GM18858 (cell line): Measurements from ENCODE around the gene INPP4B.
"Not testable (repeated sequence)": the region's sequence is repeated elsewhere in the genome, so short reads cannot be mapped to it uniquely, and the experiment has no call there.

Experiments
- ATAC-seq: cut with Tn5 transposase; IDR thresholded peaks from one replicate; pipeline ENCODE4 v1.9.1; 2021; ENCODE audit not compliant: unreplicated experiment

INPP4B gene

DNA sequence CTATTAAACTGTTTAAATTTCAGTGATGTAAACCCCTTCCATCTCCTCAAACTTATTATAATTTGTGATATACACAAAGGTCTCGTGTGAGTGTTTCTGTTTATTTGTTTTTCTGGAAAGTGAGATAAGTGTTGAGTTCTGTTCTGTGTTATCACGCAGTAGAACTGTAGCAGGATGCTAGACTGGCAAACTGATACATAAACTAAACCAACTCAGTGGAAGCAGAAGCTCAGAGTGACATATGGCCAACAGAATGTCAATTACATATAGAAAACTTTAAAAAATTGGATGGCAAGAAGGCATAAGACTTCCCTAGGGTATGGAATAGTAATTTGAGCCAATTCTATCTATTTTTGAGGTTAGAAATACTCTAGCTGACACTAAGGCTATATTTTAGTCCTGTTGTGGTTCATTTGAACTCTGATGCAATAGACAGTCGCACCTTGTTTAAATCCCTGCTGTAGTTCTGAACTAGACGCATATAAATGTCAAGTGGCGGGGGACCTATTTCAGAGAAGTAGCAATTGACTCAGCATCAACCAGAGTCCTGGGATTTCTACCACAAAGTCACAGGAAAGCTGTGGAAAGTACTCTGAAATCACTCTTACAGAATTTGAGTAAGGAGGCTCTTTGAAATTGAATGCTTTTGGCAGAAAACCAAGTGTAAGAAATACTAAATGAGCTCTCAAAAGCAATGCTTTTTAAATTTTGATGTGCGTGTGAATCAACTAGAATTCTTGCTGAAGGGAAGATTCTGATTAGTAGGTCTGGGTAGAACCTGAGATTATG, 294.4 kb downstream of the INPP4B start:
- no peak for ATAC-seq

DNA sequence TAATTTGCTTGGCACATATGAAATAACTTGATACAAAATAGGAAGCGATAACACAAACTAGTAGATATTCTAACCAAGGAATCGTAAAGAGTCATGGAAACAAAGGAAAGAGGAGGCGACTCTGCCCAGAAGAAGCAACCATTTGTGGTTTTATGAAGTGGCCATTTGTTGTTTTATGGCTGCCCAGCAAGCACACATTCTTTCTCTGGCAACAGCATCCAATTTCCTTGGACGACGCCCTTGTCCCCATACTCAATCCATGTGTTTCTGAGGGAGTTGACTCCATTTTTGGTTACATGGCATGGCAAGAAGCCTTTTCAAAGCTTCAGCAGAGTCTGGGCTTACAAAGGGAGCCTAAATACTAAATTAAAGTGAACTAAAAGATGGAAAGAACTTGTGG, 295.1 kb downstream of the INPP4B start:
- ATAC-seq: no peak

DNA sequence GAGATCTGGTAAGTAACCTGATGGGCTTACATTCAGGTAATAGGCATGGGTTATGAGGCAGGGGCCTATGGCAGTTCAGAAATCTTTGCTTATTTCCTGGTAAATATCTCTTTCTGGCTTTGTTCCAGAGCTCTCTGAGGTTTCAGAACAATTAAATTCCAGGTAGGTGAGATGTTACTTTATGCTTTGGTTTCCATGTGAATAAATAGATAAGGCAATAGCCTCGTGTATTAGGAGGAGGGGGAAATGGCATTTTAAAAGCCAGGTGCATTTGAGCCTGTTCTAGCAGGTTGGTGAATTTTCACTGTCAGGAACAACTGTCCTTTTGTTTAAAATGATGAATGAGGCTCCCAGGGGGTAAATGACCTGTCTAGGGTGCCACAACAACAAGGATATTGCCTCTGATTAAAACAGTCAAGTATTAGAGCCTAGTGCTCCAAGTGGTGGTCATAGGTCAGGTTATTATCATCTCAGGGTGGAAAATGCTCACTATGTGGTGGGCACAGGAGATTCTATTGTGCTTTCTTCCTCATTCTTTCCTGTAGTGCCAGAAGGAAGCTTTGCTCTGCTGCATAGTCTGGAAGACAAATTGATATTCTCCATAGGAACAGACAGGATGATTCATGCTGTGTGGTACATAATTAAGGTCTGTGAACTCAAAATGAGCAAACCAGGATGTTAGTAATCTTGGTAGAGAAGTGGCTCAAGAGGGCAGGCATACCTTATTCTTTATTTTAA, 296.2 kb downstream of the INPP4B start:
- no peak for ATAC-seq

DNA sequence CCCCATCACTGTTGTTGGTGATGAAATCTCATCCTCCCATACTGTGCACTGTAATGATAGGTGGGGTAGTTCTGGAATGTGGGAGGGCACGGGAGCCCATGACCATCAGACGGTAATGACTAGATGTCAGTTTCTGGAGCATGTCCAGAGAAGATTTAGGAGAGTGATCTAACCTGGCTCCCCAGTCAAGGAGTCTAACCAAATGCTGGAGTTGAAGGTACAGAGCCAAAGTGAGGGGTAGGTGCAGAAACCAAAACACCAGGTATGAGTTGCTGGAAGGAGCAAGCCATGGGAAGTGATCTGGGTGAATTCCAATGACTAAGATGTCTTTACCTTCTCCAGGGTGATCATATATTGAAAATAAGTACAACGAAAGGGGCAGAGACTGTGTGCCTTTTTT, 296.9 kb downstream of the INPP4B start:
- ATAC-seq: no peak

DNA sequence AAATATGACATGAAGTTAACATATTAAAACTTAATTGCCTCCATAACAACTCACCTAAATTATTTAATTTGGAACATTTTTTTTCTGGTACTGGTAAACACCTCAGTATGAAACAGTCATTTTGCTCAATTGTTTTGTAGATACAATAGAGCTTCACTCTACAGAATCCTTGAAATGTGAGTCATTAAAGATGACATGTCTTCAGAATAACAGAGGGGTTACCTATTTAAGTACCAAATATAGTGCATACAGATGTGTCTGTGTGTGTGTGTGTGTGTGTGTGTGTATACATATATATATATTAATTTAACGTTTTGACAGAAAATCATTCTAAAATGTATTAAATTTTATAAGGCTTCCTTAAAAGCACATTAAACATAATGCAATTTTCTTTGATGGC, 297.6 kb downstream of the INPP4B start:
- ATAC-seq: no peak

DNA sequence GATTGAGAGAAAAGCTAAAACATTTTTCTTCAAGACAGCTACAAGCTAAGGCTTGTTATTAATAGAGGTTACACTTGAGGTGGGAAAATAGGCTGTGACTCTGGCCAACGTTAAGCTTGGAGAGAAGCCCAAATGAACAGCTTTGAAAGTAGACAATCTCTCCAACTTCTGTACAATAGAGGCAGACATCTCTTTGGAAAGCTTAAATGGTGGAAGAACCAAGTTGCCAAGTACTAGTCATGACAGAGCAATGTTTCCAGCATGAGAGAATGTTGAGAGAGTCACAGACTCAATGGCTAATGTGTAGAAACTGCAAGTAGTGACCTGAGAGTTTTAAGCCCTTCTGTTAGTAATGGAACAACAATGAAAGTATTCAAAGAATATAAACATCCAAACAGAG, 298.1 kb downstream of the INPP4B start:
- ATAC-seq: no peak

DNA sequence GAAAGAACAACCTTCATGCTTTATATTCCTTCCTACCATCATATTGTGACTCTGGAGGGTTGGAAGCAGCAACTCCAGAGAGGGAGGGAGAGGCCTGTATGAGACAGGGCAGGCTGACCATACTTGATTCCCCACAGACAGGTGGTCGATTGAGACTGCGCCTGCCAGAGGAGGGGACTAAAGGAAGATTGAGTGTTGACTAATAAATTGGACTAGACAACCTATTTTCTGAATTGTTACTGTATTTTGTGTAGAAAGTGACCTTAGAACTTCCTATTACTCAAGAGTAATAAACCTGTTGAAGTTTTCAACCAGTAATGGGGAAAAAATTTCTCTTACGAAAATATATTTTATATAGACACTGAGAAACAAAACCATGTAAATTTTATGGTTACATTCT, 301.5 kb downstream of the INPP4B start:
- ATAC-seq: no peak

DNA sequence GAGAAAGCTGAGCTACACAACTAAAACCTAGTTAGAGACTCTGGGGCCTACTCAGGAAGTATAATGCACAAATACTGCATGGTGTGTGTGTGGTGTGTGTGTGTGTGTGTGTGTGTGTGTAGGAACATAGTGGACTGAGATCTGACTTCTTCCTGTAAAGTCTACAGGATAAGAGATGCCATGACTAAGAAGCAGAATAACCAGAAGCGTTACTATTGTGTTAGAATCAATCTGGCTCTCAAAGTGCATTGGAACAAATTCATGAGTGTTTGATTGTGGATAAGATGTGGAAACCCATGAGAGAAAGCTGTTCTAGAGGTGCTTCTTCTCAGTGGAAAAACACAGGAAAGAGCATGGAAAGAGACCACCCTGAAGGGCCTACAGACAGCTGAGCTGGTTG, 302.1 kb downstream of the INPP4B start:
- no peak for ATAC-seq

DNA sequence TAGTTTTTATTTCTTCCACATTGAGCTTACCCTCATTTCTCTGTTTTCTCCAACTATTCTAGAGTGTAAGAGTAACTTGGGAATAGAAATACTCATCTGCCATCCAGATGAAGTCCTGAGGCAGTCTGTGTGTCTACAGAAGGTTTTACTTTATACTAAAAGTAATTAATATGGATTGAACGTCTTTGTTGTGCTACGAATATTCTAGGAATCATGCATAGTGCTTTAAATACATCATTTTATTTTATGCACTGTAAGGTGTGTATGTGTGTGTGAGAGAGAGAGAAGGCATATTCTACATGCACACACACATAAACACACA, 305.7 kb downstream of the INPP4B start:
- ATAC-seq: no peak

DNA sequence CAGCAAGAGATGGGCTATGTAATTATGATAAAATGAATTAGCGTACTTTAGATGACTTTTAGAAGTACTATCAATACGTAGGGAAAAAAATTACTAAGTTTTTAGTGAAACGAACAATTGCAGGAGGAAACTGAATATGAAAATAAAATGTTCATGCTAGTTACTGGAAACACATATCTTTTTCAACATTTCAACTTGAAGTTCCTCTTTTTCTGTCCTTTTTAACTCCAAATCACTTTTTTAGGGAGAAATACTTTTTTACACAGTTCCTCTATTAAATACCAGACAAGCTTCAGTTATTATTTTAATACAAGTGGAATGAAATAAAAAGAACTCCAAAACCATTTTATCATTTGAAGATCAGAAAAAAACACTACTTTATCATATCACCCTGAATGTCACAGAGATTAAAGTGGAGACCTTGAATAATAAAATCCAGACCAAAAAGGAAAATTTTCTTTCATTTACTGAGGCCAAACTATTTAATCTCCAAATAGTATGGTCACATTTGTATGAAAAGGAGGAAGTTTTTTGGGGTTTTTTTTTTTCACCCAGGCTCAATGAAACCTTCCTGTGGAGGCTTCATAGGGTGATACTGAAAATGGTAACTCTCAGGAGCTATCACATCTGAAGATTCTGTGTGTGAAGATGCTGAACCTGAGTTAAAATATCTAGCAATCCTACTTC, 306.2 kb downstream of the INPP4B start:
- no peak for ATAC-seq

DNA sequence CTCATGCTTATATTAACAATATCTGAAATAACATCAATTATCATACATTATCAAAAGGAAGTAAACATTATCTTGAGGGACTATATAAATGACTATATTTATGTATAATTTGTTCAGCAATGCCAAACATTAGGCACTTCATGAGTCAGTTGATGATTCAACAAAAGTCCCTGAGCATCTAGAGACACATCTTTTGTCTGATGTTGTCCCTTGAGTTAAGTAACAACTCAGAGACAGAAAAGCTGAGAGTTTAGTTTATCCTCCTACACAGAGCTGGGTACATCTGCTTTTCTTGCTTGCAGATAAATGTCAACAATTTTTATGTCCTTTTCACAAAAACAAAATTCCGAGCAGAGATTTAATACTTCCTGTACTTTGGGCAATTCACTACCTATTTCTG, 311.1 kb downstream of the INPP4B start:
- ATAC-seq: no peak

DNA sequence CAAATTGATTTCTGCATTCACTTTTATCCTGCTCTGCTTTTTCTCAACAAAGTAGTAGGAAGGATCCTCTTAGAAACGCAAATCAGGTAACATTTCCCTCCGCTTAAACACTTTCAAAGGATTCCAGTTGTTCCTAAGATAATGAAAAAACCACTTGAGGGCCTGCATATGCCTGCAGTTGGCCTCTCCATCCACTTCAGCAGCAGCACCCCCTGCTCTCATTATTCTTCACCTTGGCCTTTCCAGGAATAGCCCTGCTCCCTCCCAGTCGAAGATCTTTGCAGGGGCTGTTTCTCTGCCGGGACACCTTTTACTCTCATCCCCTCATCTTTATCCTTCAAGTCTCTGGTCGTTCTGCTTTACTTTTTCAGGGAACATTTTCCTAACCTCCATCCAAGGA, 314.0 kb downstream of the INPP4B start:
- no peak for ATAC-seq

DNA sequence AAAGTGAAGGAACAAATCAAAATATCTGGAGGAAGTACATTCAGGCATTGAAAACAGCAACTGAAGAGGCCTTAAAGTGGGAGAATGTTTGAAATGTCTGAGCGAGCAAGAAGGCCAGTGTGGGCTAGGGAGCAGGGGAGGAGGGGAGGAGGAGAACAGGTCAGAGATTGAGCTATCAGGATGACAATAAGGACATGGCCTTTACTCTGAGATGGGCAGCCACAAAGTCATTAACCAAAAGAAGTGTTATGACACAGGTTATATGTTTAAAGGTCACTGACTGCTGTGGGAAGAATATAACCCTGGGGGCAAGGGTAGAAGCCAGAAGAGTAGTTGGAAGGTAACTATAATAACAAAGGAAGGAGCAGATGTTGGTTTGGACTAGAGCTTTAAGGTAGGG, 315.4 kb downstream of the INPP4B start:
- no peak for ATAC-seq

DNA sequence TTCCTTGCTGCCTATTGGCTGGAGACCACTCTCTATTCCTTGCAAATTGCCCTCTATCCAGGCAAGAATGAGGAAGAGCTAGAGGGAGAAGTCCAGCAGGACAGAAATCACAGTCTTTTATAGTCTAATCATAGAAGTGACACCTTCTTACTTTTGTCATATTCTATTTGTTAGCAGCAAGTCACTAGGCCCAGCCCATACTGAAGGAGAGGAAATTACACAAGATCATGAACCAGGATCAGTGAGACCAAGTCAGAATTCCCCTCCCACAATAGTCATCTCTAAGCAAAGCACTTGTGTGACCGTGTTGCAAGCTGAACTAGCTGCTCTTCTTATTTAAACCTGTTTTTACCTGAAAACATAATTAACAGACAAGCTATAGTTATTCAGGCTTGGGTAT, 317.7 kb downstream of the INPP4B start:
- no peak for ATAC-seq

DNA sequence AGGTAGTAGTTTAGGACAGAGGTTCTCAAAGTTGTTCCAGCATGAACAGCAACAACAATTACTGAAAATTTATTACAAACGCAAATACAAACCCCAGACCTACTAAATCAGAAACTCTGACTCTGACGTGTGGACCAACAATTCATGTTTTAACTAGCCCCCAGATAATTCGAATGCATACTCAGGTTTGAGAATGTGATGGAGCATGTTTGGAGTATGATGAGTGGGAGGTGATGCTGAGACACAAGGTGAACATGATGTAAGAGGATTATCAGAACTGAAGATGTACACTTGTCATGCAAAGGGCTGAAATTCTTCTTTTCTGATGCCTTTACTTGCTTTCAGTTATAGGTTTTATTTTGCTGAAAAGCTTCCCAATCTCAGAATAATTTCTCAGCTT, 323.0 kb downstream of the INPP4B start:
- ATAC-seq: no peak

DNA sequence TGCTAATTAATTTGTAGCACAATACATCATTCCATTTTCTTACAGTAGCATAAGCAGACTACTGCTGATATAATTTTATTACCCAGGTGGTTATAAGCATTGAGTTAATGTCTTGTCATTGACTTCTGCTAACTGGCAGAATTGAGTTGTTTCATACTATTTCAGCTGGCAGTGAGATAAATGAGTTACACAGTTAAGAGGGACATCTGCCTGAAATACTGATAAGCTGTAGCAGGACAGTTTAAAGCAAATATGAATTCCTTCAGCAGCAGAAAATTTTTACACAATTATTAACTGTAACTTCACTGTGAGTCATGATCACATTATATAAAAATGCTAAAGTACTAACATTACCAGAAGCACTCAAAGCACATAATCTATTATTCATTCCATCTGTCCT, 326.8 kb downstream of the INPP4B start:
- ATAC-seq: no peak

DNA sequence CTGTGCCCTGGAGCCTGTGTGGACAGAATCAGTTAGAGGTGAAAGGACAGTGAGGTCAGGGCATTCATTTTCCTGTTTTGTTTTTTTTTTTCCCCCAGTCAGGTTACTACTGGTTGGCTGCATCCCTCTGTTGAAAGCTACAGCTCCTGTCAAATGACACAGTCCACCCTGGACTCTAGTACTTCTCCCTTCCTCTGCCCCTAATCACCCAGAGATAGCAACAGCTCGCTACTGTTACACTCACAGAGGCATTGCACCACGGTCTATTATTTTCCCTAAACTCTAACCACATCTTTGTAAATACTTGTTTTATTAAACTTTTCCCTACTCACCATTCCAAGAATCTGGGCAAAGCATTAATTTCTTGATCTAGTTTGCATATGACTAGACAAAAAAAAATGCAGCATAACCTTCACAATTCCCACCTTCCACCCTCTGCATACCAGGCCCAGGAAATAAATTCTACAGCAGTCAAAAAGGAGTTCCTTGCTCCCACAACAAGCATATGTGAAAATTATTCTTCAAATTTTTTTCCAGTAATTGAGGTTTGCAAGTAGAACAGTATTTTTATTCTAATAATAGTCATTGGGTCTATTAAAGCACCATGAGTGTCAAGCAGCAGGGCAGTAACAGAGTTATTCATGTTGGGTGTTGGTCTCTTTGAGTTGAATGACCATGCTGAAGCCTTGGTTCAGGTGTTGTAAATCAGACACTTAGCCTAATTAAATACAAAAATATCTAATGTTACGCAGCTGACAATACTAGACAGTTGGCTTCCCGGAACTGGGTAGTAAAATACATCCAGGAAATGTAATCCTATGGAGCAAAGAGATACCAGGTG, 329.2 kb downstream of the INPP4B start:
- no peak for ATAC-seq

DNA sequence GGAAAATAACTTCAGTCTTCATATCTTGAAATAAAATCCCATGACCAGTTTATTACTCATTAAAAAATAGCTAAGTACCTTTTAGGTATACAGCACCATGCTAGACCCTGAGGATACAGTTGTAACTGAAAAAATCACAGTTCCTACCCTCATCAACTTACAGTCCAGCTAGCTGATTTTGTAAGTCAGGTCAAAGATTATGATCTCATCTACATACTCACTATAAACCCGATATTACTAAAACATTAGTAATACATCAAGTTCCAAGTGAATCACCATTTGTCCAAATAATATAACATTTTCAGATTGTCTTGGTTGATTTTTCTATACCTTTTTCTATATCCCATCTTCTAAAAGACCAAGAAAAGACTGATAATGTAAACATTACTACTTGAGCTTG, 333.9 kb downstream of the INPP4B start:
- ATAC-seq: no peak

DNA sequence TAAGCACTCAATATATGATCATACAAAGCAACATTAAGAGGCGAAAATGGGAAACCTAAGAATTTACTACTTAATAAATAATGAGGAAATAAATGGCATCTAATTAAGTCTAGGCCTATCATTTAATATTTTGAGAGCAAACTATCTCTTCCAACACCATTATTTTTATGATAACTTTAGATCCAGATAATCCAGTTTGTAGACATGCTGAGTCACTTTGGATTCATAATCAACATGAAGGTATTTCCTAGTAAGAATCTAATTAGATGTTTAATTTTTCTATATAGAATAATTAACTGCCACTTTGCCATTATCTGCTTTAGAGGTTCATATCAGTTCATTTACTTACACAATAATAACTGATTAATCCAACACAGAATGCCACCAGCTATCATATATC, 336.2 kb downstream of the INPP4B start:
- no peak for ATAC-seq

DNA sequence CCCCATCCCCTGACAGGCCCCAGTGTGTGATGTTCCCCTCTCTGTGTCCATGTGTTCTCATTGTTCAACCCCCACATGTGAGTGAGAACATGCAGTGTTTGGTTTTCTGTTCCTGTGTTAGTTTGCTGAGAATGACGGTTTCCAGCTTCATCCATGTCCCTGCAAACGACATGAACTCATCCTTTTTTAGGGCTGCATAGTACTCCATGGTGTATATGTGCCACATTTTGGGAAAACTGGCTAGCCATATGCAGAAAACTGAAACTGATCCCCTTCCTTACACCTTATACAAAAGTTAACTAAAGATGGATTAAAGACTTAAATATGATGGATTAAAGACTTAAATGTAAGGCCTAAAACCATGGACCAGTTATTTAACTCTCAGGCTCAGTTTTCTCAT, 336.7 kb downstream of the INPP4B start:
- ATAC-seq: not testable (repeated sequence)

DNA sequence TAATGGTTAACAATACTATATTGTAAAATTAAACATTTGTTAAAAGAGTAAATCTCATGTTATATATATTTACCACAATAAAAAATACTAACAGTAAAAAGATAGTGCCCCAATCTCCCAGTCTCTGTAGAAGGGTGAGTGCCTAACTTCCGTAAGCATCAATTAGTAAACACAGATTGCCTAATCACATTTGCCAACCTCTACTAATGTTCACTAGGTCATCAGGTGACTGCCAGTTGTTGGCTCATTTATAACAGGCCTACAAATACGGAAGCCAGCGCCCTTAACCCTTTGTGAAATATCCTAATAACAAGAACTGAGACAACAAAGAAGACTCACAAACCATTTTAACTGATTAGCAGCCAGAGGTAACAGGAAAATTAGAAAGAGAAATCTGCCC, 345.1 kb downstream of the INPP4B start:
- ATAC-seq: no peak
